Measurements from ENCODE around the gene UBE2L5. TPM values are rescaled to one million over a fixed set of nuclear protein-coding genes. Genes with fewer than 3 reads are reported as not detected.

The UBE2L5 gene
- total RNA-seq, 2 experiments from 2014 or later, result 0.22 to 1.8 TPM

- H3K4me1 ChIP-seq (ENCODE audit: insufficient read depth, low read length, poor library complexity, severe bottlenecking), result peaks cover 25% of the 10 kb centered on the region
- no peak overlapping the region for H3K4me2 ChIP-seq (ENCODE audit: low read length)
- no peak overlapping the region for H2AFZ ChIP-seq (ENCODE audit: low read length)
- H3K9me3 ChIP-seq (ENCODE audit: low read length), result no peaks in the 10 kb centered on the region
- H3K79me2 ChIP-seq (ENCODE audit: insufficient read depth, low read depth, low read length), result no peaks in the 10 kb centered on the region
- POLR2A ChIA-PET, result interaction anchor here (1.6 kb wide), 1 partner anchor 74 kb away, joined by 3 read pairs; no protein-coding TSS in a partner anchor
- H3K36me3 ChIP-seq (ENCODE audit: insufficient read depth, low read length), result no peaks in the 10 kb centered on the region
- CTCF ChIA-PET (ENCODE audit: unreplicated experiment), result interaction anchor here (0.5 kb wide), 1 partner anchor 24 kb away, joined by 3 read pairs; no protein-coding TSS in a partner anchor
- H3K9me2 ChIP-seq (ENCODE audit: insufficient read depth, low read length), result no peaks in the 10 kb centered on the region
- TF ChIP-seq EZH2phosphoT487 (IDR thresholded peaks at IDR 0.05; ENCODE audit: borderline replicate concordance, low read depth, low read length) (no peak), CTCF (conservative IDR thresholded peaks at IDR 0.05; ENCODE audit: low read length) (no peak)
- intact Hi-C loops (cut with micrococcal nuclease; ENCODE audit: unreplicated experiment), result no loop called here
- H3K4me3 ChIP-seq (ENCODE audit: low read depth, low read length, poor library complexity, severe bottlenecking), result no peak overlapping the region
- no peaks in the 10 kb centered on the region for H4K20me1 ChIP-seq (ENCODE audit: insufficient read depth, low read length)
- no TSS peak for BruUV-seq (replicated peaks)
- no peak overlapping the region for H3K27ac ChIP-seq (ENCODE audit: low read depth, low read length, poor library complexity, severe bottlenecking)
- DNase-seq (ENCODE audit: low spot score), result no peak
Observed at GRCh38 chr13:30398601-30399072, 23.7 kb upstream of the UBE2L5 start.

GRCh38 chr13:30400376-30400775 lies 21.9 kb upstream of the UBE2L5 start:
- H3K27ac ChIP-seq (ENCODE audit: low read depth, low read length, poor library complexity, severe bottlenecking), result no peak overlapping the region
- no peak overlapping the region for H3K4me3 ChIP-seq (ENCODE audit: low read depth, low read length, poor library complexity, severe bottlenecking)
- DNase-seq (ENCODE audit: low spot score), result no peak
- no peaks in the 10 kb centered on the region for H3K9me3 ChIP-seq (ENCODE audit: low read length)
- no peaks in the 10 kb centered on the region for H4K20me1 ChIP-seq (ENCODE audit: insufficient read depth, low read length)
- TF ChIP-seq EZH2phosphoT487 (IDR thresholded peaks at IDR 0.05; ENCODE audit: borderline replicate concordance, low read depth, low read length) (no peak), CTCF (conservative IDR thresholded peaks at IDR 0.05; ENCODE audit: low read length) (no peak)
- no peaks in the 10 kb centered on the region for H3K79me2 ChIP-seq (ENCODE audit: insufficient read depth, low read depth, low read length)
- intact Hi-C loops (cut with micrococcal nuclease; ENCODE audit: unreplicated experiment), result no loop called here
- POLR2A ChIA-PET, result interaction anchor here (1.2 to 1.4 kb wide), 3 partner anchors 16 to 28 kb away, joined by 3 to 4 read pairs (median 4); no protein-coding TSS in a partner anchor
- H2AFZ ChIP-seq (ENCODE audit: low read length), result no peak overlapping the region
- H3K36me3 ChIP-seq (ENCODE audit: insufficient read depth, low read length), result no peaks in the 10 kb centered on the region
- no TSS peak for BruUV-seq (replicated peaks)
- H3K4me2 ChIP-seq (ENCODE audit: low read length), result no peak overlapping the region
- CTCF ChIA-PET (ENCODE audit: unreplicated experiment), result no interaction called here
- no peaks in the 10 kb centered on the region for H3K9me2 ChIP-seq (ENCODE audit: insufficient read depth, low read length)
- peaks cover 13% of the 10 kb centered on the region for H3K4me1 ChIP-seq (ENCODE audit: insufficient read depth, low read length, poor library complexity, severe bottlenecking)

GRCh38 chr13:30401347-30401746 lies 20.9 kb upstream of the UBE2L5 start:
- BruUV-seq (replicated peaks), result no TSS peak
- CTCF ChIA-PET (ENCODE audit: unreplicated experiment), result no interaction called here
- no peak overlapping the region for H3K4me2 ChIP-seq (ENCODE audit: low read length)
- H3K4me1 ChIP-seq (ENCODE audit: insufficient read depth, low read length, poor library complexity, severe bottlenecking), result peaks cover 13% of the 10 kb centered on the region
- POLR2A ChIA-PET, result interaction anchor here (0.9 kb wide), 1 partner anchor 15 kb away, joined by 4 read pairs; no protein-coding TSS in a partner anchor
- no peak overlapping the region for H3K4me3 ChIP-seq (ENCODE audit: low read depth, low read length, poor library complexity, severe bottlenecking)
- no peaks in the 10 kb centered on the region for H3K9me3 ChIP-seq (ENCODE audit: low read length)
- H3K79me2 ChIP-seq (ENCODE audit: insufficient read depth, low read depth, low read length), result no peaks in the 10 kb centered on the region
- no peak overlapping the region for H3K27ac ChIP-seq (ENCODE audit: low read depth, low read length, poor library complexity, severe bottlenecking)
- H4K20me1 ChIP-seq (ENCODE audit: insufficient read depth, low read length), result no peaks in the 10 kb centered on the region
- no peaks in the 10 kb centered on the region for H3K9me2 ChIP-seq (ENCODE audit: insufficient read depth, low read length)
- no peak for TF ChIP-seq EZH2phosphoT487 (IDR thresholded peaks at IDR 0.05; ENCODE audit: borderline replicate concordance, low read depth, low read length)
- TF ChIP-seq CTCF (conservative IDR thresholded peaks at IDR 0.05; ENCODE audit: low read length), result no peak
- H3K36me3 ChIP-seq (ENCODE audit: insufficient read depth, low read length), result no peaks in the 10 kb centered on the region
- no peak overlapping the region for H2AFZ ChIP-seq (ENCODE audit: low read length)
- DNase-seq (ENCODE audit: low spot score), result no peak
- intact Hi-C loops (cut with micrococcal nuclease; ENCODE audit: unreplicated experiment), result no loop called here

Data from OCI-LY7 (cell line).